Gastrocnemius medialis (tissue), 4 donors: Measurements from ENCODE around the gene H2AZ2. TPM values are rescaled to one million over a fixed set of nuclear protein-coding genes. Genes with fewer than 3 reads are reported as not detected.
"Not testable (repeated sequence)": the region's sequence is repeated elsewhere in the genome, so short reads cannot be mapped to it uniquely, and the experiment has no call there.

Experiments used
- ATAC-seq, 2 donors: fragments of 150-250 bp; one replicate each; pipeline ENCODE4 v1.9.1; 2016
- DNase-seq, 2 donors: peaks; one replicate each; pipeline ENCODE4 v3.0.0-alpha.2; 2019
- H3K27ac ChIP-seq, 4 donors: fragments of 200-600 bp; sonication (generic); 1 replicate in 1 of 4; 2 replicates in 3 of 4; pipeline ENCODE4 v1.5.1; 2016 to 2018; ENCODE audit warnings: mild to moderate bottlenecking in 2 of 4, moderate library complexity in 1 of 4
- H3K27me3 ChIP-seq, 3 donors: fragments of 200-600 bp; sonication (generic) in 2 of 3; 1 replicate in 1 of 3; 2 replicates in 2 of 3; pipeline versions ENCODE4 v1.5.1 to v1.6.0; 2016 to 2019; ENCODE audit warnings: mild to moderate bottlenecking in 1 of 3, moderate library complexity in 1 of 3
- H3K36me3 ChIP-seq, 2 donors: fragments of 200-600 bp; sonication (generic) in 1 of 2; one replicate each; pipeline ENCODE4 v1.5.1; 2017 to 2018
- H3K4me1 ChIP-seq, 2 donors: fragments of 200-600 bp; sonication (generic) in 1 of 2; one replicate each; pipeline ENCODE4 v1.5.1; 2016 to 2017; ENCODE audit warnings: mild to moderate bottlenecking in 2 of 2
- H3K4me3 ChIP-seq, 4 donors: fragments of 200-600 bp; sonication (generic) in 3 of 4; 1 replicate in 1 of 4; 2 replicates in 3 of 4; pipeline ENCODE4 v1.5.1; 2016 to 2019; ENCODE audit warnings: mild to moderate bottlenecking in 2 of 4
- H3K9me3 ChIP-seq, 3 donors: fragments of 200-600 bp; sonication (generic) in 2 of 3; 1 replicate in 1 of 3; 2 replicates in 2 of 3; pipeline ENCODE4 v1.5.1; 2016 to 2019
- CTCF ChIP-seq, 5 experiments: fragments of 450-650 bp in 3 of 5; fragments of 200-600 bp in 2 of 5; sonication (generic) in 2 of 5; IDR thresholded peaks in 4 of 5; conservative IDR thresholded peaks in 1 of 5; 1 replicate in 4 of 5; 2 replicates in 1 of 5; pipeline ENCODE4 v1.5.1; 2016 to 2019; ENCODE audit warnings: antibody characterized with exemption in 5 of 5, mild to moderate bottlenecking in 3 of 5, moderate library complexity in 3 of 5
- POLR2A ChIP-seq, 2 donors: fragments of 450-650 bp; IDR thresholded peaks; one replicate each; pipeline ENCODE4 v1.6.1; 2017; ENCODE audit warnings: antibody characterized with exemption in 2 of 2, mild to moderate bottlenecking in 2 of 2, moderate library complexity in 2 of 2
- in situ Hi-C, 4 donors: fragments of 200-750 bp; cut with MboI; loops; one replicate each; pipeline versions ENCODE4 v1.15.0 to v1.8.0; 2017; ENCODE audit warnings: low sequenced_read_pairs in 4 of 4
- intact Hi-C: fragments of 100-400 bp; cut with DNase I; formaldehyde crosslinking; loops from one replicate; pipeline ENCODE4 v1.15.1; 2023; ENCODE audit warnings: low total_unique reads
- total RNA-seq, 4 donors: library from RNA; depleted of rRNA; stranded (reverse); fragments of >200 nt; gene quantifications; one replicate each; pipeline versions ENCODE4 v1.1.0 to v1.2.3, GENCODE V29; 2016

H2AZ2 gene
- total RNA-seq, 4 donors from 2014 or later = 83.0 to 147 (median 132) TPM

- Histone ChIP-seq H3K9me3 (no peaks in the 10 kb centered on the region), H3K4me1 (no peaks in the 10 kb centered on the region), H3K27ac (peak overlapping the region in 1 of 4 donors; percentile 26), H3K4me3 (no peak overlapping the region), H3K27me3 (no peaks in the 10 kb centered on the region), H3K36me3 (no peaks in the 10 kb centered on the region)
- ATAC-seq (no peak), DNase-seq (no peak)
- intact Hi-C loops = no loop called here
- in situ Hi-C loops = no loop called here
- TF ChIP-seq CTCF (IDR thresholded peaks at IDR 0.05 in 4 of 5, conservative IDR thresholded peaks at IDR 0.05 in 1 of 5) (no peak), POLR2A (IDR thresholded peaks at IDR 0.05) (no peak)
These were observed 36.3 kb downstream of the H2AZ2 start for GRCh38 chr7:44811571-44811970.

DNA sequence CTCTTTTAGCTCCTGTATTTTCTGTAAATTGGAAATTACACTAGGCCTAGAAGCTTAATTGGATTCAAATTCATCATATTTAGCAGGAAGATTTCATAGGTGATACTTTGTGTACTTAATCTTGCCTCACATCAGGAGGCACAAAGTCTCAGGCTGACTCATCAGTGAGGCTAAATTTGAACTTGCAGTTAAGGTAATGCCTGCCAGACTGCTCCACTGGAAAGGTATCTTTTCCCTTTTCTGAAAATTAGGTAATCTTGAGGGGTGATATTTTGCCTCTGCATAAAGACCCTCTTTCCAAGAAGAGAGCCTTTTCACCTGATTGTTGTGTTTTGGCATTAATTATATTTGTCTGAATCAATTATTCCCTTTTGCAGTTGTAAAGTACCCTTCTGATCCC lies 36.8 kb downstream of the H2AZ2 start:
- H3K4me3 ChIP-seq = no peak overlapping the region
- ATAC-seq (peak; percentile 85 to 91), DNase-seq (no peak)
- H3K27ac ChIP-seq = peak overlapping the region in 1 of 4 donors; percentile 26
- no peaks in the 10 kb centered on the region for H3K27me3 ChIP-seq
- H3K4me1 ChIP-seq = no peaks in the 10 kb centered on the region
- TF ChIP-seq CTCF (IDR thresholded peaks at IDR 0.05 in 4 of 5, conservative IDR thresholded peaks at IDR 0.05 in 1 of 5) (no peak), POLR2A (IDR thresholded peaks at IDR 0.05) (no peak)
- no peaks in the 10 kb centered on the region for H3K9me3 ChIP-seq
- in situ Hi-C loops (no loop called here), intact Hi-C loops (no loop called here)
- no peaks in the 10 kb centered on the region for H3K36me3 ChIP-seq

- H3K36me3 ChIP-seq = peaks cover 0 to 4% of the 10 kb centered on the region in 2 donors
- ATAC-seq (no peak), DNase-seq (no peak)
- H3K4me1 ChIP-seq = no peaks in the 10 kb centered on the region
- no peaks in the 10 kb centered on the region for H3K9me3 ChIP-seq
- TF ChIP-seq POLR2A (IDR thresholded peaks at IDR 0.05) (no peak), CTCF (IDR thresholded peaks at IDR 0.05 in 4 of 5, conservative IDR thresholded peaks at IDR 0.05 in 1 of 5) (no peak)
- in situ Hi-C loops = no loop called here
- intact Hi-C loops = no loop called here
- H3K27me3 ChIP-seq = no peaks in the 10 kb centered on the region
- no peak overlapping the region for H3K4me3 ChIP-seq
- H3K27ac ChIP-seq = no peak overlapping the region
These were observed 38.9 kb downstream of the H2AZ2 start for GRCh38 chr7:44808914-44809393.

GRCh38 chr7:44805950-44806349 lies 41.9 kb downstream of the H2AZ2 start:
- Histone ChIP-seq H3K27me3 (no peaks in the 10 kb centered on the region), H3K27ac (no peak overlapping the region), H3K36me3 (peaks cover 0 to 31% of the 10 kb centered on the region in 2 donors), H3K4me3 (no peak overlapping the region), H3K4me1 (no peaks in the 10 kb centered on the region), H3K9me3 (no peaks in the 10 kb centered on the region)
- DNase-seq (no peak), ATAC-seq (no peak)
- in situ Hi-C loops = no loop called here
- TF ChIP-seq POLR2A (IDR thresholded peaks at IDR 0.05) (no peak), CTCF (IDR thresholded peaks at IDR 0.05 in 4 of 5, conservative IDR thresholded peaks at IDR 0.05 in 1 of 5) (no peak)
- intact Hi-C loops = no loop called here

DNA sequence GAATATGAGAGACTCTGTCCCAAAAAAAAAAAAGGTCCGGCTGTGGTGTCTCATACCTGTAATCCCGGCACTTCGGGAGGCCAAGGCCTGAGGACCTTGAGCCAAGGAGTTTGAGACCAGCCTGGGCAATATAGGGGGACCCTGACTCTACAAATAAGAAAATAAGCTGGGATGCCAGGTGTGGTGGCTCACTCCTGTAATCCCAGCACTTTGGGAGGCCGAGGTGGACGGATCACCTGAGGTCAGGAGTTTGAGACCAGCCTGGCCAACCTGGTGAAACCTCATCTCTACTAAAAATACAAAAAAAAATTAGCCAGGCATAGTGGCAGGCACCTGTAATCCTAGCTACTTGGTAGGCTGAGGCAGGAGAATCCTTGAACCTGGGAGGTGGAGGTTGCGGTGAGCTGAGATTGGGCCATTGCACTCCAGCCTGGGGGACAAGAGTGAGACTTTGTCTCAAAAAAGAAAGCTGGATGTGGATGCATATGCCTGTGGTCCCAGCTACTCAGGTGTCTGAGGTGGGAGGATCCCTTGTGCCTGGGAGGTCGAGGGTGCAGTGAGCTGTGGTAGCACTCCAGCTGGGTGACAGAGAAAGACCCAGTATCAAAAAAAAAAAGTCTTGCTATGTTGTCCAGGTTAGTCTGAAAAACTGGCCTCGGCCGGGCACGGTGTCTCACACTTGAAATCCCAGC lies 43.9 kb downstream of the H2AZ2 start:
- H3K9me3 ChIP-seq, DNase-seq, H3K4me3 ChIP-seq, intact Hi-C loops, H3K4me1 ChIP-seq, in situ Hi-C loops, ATAC-seq, H3K27me3 ChIP-seq, H3K27ac ChIP-seq: not testable (repeated sequence)
- peaks cover 0 to 51% of the 10 kb centered on the region in 2 donors for H3K36me3 ChIP-seq
